Astrocyte (in vitro differentiated cells and primary cell): ENCODE measurements around the gene MYZAP.

Experiments
- EZH2 ChIP-seq: IDR thresholded peaks from 2 replicates; pipeline ENCODE4 v1.6.1; 2012; ENCODE audit warnings: mild to moderate bottlenecking, low read length, inconsistent platforms; ENCODE audit not compliant: insufficient read depth
- TF ChIP-seq, protein P1 (sequence below): IDR thresholded peaks from 2 replicates; pipeline ENCODE4 v1.5.1; 2011; ENCODE audit warnings: low read depth, mild to moderate bottlenecking, inconsistent platforms, low read length, moderate library complexity; ENCODE audit not compliant: insufficient read depth

DNA sequence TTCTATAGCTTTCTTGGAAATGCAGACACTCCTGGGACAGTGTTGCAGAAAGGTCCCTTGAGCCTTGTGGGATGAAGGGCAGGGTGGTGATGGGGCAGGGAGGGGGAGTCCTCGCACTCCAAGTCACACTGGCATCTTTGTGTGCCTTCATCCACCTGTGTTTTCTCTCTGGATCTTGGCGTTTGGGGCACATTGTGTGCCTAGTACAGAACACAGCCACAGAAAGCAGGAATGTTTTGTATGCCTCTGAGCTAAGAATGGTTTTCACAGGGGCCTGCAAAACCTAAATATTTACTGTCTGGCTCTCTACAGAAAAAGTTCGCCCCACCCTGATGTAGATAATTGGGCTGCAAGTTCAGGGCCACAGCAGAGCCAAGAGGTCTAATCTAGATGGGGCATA is 5.7 kb downstream of the MYZAP start:
- TF ChIP-seq, protein P1, sequence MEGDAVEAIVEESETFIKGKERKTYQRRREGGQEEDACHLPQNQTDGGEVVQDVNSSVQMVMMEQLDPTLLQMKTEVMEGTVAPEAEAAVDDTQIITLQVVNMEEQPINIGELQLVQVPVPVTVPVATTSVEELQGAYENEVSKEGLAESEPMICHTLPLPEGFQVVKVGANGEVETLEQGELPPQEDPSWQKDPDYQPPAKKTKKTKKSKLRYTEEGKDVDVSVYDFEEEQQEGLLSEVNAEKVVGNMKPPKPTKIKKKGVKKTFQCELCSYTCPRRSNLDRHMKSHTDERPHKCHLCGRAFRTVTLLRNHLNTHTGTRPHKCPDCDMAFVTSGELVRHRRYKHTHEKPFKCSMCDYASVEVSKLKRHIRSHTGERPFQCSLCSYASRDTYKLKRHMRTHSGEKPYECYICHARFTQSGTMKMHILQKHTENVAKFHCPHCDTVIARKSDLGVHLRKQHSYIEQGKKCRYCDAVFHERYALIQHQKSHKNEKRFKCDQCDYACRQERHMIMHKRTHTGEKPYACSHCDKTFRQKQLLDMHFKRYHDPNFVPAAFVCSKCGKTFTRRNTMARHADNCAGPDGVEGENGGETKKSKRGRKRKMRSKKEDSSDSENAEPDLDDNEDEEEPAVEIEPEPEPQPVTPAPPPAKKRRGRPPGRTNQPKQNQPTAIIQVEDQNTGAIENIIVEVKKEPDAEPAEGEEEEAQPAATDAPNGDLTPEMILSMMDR: no peak
- TF ChIP-seq EZH2: no peak
